HFFc6 (cell line): Measurements from ENCODE around the gene GNS. TPM values are rescaled to one million over a fixed set of nuclear protein-coding genes. Genes with fewer than 3 reads are reported as not detected.

ENCODE experiments used
- DNase-seq: peaks from one replicate; pipeline ENCODE4 v3.0.0-alpha.2; 2018
- H3K27ac Mint-ChIP-seq: 2 replicates; pipeline ENCODE4 v1.8.0; 2020; ENCODE audit warnings: mild to moderate bottlenecking, mixed read lengths
- H3K27me3 Mint-ChIP-seq: 2 replicates; pipeline ENCODE4 v1.8.0; 2021; ENCODE audit warnings: mild to moderate bottlenecking, moderate library complexity, mixed read lengths; ENCODE audit not compliant: insufficient read depth
- H3K36me3 Mint-ChIP-seq: 2 replicates; pipeline ENCODE4 v1.8.0; 2021; ENCODE audit warnings: low read depth, mixed read lengths
- H3K4me1 Mint-ChIP-seq: 2 replicates; pipeline ENCODE4 v1.8.0; 2020; ENCODE audit warnings: low read depth, mixed read lengths
- H3K4me3 Mint-ChIP-seq: 2 replicates; pipeline ENCODE4 v1.8.0; 2020; ENCODE audit warnings: mild to moderate bottlenecking, moderate library complexity, mixed read lengths
- H3K9me3 Mint-ChIP-seq: 2 replicates; pipeline ENCODE4 v1.8.0; 2020; ENCODE audit warnings: mild to moderate bottlenecking, mixed read lengths
- CTCF ChIP-seq: fragments of 200-600 bp; sonication (generic); IDR thresholded peaks from 2 replicates; pipeline ENCODE4 v1.5.0; 2021; ENCODE audit warnings: antibody characterized with exemption, mild to moderate bottlenecking
- total RNA-seq, 6 experiments: library from RNA; stranded (reverse); fragmentation: NEBNext Ultra II Directional; extraction: Animal tissue kit (Norgen Biotek cat#: 25700); gene quantifications; 2 replicates in 1 of 6; 3 replicates in 5 of 6; pipeline ENCODE4 v1.2.3, GENCODE V29; 2021

GNS gene
- total RNA-seq, 6 experiments from 2014 or later: 86.4 to 104 (median 91.2) TPM

GRCh38 chr12:64688715-64689114 is 70.5 kb downstream of the GNS start:
- peaks cover 9% of the 10 kb centered on the region for H3K36me3 Mint-ChIP-seq
- TF ChIP-seq CTCF: no peak
- H3K9me3 Mint-ChIP-seq: no peaks in the 10 kb centered on the region
- no peaks in the 10 kb centered on the region for H3K27me3 Mint-ChIP-seq
- peaks cover 20% of the 10 kb centered on the region for H3K4me1 Mint-ChIP-seq
- H3K4me3 Mint-ChIP-seq: no peak overlapping the region
- DNase-seq: no peak
- no peak overlapping the region for H3K27ac Mint-ChIP-seq

GRCh38 chr12:64688219-64688618 is 71.0 kb downstream of the GNS start:
- Mint-ChIP-seq H3K36me3 (peaks cover 9% of the 10 kb centered on the region), H3K27ac (no peak overlapping the region), H3K4me1 (peaks cover 20% of the 10 kb centered on the region), H3K9me3 (no peaks in the 10 kb centered on the region), H3K27me3 (no peaks in the 10 kb centered on the region), H3K4me3 (no peak overlapping the region)
- TF ChIP-seq CTCF: no peak
- DNase-seq: no peak

- Mint-ChIP-seq H3K4me1 (peaks cover 20% of the 10 kb centered on the region), H3K9me3 (no peaks in the 10 kb centered on the region), H3K27me3 (no peaks in the 10 kb centered on the region), H3K36me3 (peaks cover 9% of the 10 kb centered on the region), H3K27ac (no peak overlapping the region; the same call in 1 of the 2 replicates), H3K4me3 (no peak overlapping the region)
- TF ChIP-seq CTCF: no peak
- DNase-seq: no peak
These were observed 71.4 kb downstream of the GNS start for GRCh38 chr12:64687816-64688215.

- H3K36me3 Mint-ChIP-seq: peaks cover 9% of the 10 kb centered on the region
- no peak overlapping the region for H3K27ac Mint-ChIP-seq
- peaks cover 20% of the 10 kb centered on the region for H3K4me1 Mint-ChIP-seq
- H3K9me3 Mint-ChIP-seq: no peaks in the 10 kb centered on the region
- no peak for DNase-seq
- TF ChIP-seq CTCF: no peak
- H3K27me3 Mint-ChIP-seq: no peaks in the 10 kb centered on the region
- H3K4me3 Mint-ChIP-seq: no peak overlapping the region
These were observed 73.6 kb downstream of the GNS start for GRCh38 chr12:64685605-64686004.

- no peak overlapping the region for H3K27ac Mint-ChIP-seq
- H3K9me3 Mint-ChIP-seq: no peaks in the 10 kb centered on the region
- H3K4me1 Mint-ChIP-seq: peaks cover 22% of the 10 kb centered on the region
- peaks cover 9% of the 10 kb centered on the region for H3K36me3 Mint-ChIP-seq
- H3K4me3 Mint-ChIP-seq: no peak overlapping the region
- DNase-seq: no peak
- no peak for TF ChIP-seq CTCF
- no peaks in the 10 kb centered on the region for H3K27me3 Mint-ChIP-seq
These were observed 74.2 kb downstream of the GNS start for GRCh38 chr12:64685050-64685449.
